Uterus (tissue), 2 donors: ENCODE data around the gene RFX4.

Experiments
- CTCF ChIP-seq, 4 experiments: fragments of 200-600 bp in 2 of 4; fragments of 450-650 bp in 2 of 4; sonication (generic) in 2 of 4; IDR thresholded peaks; one replicate each; pipeline ENCODE4 v1.5.1; 2016 to 2019; ENCODE audit warnings: antibody characterized with exemption in 4 of 4, mild to moderate bottlenecking in 2 of 4, moderate library complexity in 1 of 4
- POLR2A ChIP-seq, 2 donors: fragments of 450-650 bp; IDR thresholded peaks; one replicate each; pipeline ENCODE4 v1.6.1; 2016; ENCODE audit warnings: antibody characterized with exemption in 2 of 2, mild to moderate bottlenecking in 1 of 2, moderate library complexity in 1 of 2

DNA sequence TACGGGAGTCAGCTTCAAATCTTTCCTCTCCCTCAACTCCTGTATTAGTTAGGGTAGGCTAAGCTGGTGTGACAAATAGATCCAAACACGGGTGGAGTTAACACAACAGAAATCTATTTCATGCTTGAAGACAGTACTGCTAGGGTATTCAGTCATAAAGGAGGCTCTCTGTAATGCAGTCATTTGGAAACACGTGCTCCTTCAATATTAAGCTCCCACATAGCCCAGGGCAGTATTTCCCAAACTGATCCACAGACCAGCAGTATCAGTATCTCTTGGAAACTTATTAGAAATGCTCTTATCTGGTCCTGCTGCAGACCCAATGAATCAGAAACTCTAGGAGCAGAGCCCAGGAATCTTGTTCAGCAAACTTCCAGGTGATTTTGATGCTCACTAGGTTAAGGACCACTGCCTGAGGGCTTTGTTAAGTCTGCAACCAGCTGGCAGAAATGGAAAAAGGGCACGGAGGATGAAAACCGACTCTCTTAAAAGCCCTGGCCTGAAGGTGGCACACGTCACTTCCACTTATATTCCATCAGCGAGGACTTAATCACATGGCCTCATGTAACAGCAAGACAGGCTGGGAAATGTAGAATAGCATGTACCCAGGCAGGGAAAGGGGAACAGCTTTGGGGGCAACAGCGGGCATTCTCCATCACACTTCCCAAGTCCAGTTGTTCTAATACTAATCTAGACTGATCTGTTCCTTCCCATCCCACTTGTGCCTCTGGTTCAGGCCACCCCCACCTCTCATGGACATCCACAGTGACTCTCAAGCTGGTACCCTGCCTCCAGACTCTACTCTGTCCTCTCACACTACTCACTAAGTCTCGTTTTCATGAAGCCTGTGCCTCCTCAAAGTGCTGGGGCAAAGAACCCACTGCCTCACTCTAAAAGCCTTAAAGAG is 153.5 kb downstream of the RFX4 start:
- no peak for TF ChIP-seq CTCF (IDR thresholded peaks at IDR 0.05)
- TF ChIP-seq POLR2A (IDR thresholded peaks at IDR 0.05): no peak
